ENCODE results near the gene MAPK14.

The MAPK14 gene

GRCh38 chr6:36038120-36038876 is 10.7 kb downstream of the MAPK14 start:
- DNase-seq (ENCODE audit: low spot score) = no peak

DNA sequence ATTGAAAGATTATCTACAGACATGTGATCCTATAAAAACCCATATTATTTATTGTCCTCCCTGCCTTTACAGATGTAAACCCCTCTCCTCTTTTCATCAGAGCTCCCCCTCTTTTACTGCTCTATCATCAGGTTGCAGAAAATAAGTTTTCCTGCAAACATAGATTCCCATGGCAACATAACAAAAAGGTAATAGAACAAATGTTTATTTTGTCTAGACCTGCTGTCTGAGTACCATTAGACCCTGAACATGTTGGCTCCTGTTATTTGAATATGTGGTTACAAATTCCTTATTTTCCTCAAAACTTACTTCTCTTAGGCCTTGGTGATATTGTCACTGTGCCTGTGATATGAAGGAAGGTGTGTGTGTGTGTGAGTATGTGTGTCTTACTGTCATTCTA is 11.5 kb downstream of the MAPK14 start:
- no peak for DNase-seq (ENCODE audit: low spot score)

DNA sequence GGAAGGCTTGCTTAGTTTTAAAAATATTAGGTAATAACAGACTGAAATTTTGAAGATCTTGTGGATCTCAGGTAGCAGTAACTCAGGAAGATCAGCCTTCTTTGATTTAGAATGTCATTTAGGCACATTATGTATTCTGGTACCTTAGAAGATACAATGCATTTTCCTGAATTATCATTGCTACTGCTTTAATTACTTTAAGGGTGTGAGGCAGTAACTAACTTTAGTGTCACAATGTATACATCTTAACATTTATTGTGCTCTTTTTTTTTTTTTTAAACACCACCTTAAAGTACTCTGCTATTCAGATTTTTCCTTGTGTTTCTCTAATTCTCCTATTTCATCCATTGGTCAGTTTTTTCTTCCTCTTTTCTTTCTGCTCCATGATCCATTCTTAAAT is 13.3 kb downstream of the MAPK14 start:
- DNase-seq (ENCODE audit: low spot score) = no peak

- no peak for DNase-seq (ENCODE audit: low spot score)
Observed at GRCh38 chr6:36042618-36043260, 15.1 kb downstream of the MAPK14 start.

DNA sequence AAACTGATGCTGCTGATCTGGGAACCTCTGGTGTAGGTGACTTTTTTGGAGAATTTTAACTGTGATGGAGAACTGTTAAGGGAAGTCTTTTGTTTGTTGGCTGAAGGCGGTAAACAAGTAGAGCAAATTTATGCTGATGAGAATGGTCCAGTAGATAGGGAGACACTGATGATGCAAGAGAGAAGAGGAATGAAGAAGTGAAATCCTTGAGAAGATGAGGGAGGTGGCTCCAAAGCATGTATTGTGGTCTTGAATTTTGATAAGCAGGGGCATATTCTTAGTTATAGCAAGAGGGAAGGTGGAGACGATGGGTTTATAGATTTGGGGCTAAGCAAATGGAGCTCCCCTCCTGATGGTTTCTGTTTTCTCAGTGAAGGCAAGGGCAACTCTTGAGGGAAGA is 22.0 kb downstream of the MAPK14 start:
- DNase-seq (ENCODE audit: low spot score) = no peak

GRCh38 chr6:36050305-36050704 is 22.7 kb downstream of the MAPK14 start:
- no peak for DNase-seq (ENCODE audit: low spot score)

GRCh38 chr6:36050947-36051710 is 23.5 kb downstream of the MAPK14 start:
- no peak for DNase-seq (ENCODE audit: low spot score)

GRCh38 chr6:36052097-36052496 is 24.5 kb downstream of the MAPK14 start:
- peak; percentile 43 for DNase-seq (ENCODE audit: low spot score)

GRCh38 chr6:36053878-36054277 is 26.3 kb downstream of the MAPK14 start:
- DNase-seq (ENCODE audit: low spot score) = no peak

DNA sequence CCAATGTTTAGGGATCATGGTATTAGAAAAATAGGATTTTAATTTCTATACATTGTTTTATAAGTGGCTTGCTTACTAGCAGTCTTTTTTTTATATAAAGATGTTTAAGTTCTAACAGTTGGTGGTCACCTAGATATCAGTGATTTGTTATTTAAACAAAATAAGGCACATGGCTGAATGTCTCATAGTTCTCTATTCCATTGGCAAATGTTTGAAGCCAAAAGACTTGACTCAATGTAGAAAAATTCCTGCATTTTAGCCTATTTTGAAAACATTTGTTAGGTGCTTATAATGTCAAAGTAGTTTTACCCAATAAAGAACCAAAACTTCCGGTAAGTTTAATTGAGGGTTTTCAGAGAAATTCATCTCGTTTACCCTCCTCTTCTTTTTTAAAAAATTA is 26.8 kb downstream of the MAPK14 start:
- DNase-seq (ENCODE audit: low spot score) = no peak

DNA sequence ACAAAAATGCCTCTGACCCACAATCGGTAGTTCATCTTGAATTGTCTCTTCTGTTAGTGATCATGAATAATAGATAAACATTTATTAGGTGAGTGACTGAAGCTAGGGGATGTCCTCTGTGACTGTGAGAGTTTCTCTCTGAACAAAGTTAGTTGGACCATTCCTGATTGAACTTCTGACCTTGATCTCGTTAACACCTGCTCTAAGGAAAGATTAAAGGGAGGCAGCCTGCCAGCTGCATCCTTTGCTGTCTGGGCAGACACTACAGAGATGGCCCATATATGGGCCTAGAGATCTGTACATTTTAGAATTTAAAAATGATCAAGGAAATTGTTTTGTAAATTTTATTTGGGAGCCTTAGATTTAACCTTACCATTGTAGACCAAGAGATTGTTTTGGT is 27.3 kb downstream of the MAPK14 start:
- no peak for DNase-seq (ENCODE audit: low spot score)

DNA sequence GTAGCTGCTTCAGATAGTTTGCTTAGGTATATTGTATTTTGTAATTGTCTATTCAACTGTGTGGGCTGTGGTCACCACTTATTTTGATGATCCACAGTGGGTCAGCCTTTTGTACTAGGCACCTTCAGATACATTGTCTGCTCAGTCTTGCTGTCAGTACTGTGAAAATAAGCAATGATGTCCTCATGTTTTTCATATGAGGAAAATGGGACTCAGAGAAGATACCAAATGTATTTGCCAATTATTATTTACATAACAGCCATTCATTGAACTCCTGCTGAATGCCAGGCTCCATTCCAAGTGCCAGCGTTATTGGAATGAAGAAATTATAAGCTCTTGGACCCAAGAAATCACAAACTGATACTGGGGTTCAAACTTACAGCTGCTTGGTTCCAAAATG is 28.6 kb downstream of the MAPK14 start:
- no peak for DNase-seq (ENCODE audit: low spot score)

- DNase-seq (ENCODE audit: low spot score) = no peak
Observed at GRCh38 chr6:36061236-36061635, 33.6 kb downstream of the MAPK14 start.

- no peak for DNase-seq (ENCODE audit: low spot score)
Observed at GRCh38 chr6:36062247-36062646, 34.6 kb downstream of the MAPK14 start.

- DNase-seq (ENCODE audit: low spot score) = no peak
Observed at GRCh38 chr6:36063318-36064060, 35.9 kb downstream of the MAPK14 start.

DNA sequence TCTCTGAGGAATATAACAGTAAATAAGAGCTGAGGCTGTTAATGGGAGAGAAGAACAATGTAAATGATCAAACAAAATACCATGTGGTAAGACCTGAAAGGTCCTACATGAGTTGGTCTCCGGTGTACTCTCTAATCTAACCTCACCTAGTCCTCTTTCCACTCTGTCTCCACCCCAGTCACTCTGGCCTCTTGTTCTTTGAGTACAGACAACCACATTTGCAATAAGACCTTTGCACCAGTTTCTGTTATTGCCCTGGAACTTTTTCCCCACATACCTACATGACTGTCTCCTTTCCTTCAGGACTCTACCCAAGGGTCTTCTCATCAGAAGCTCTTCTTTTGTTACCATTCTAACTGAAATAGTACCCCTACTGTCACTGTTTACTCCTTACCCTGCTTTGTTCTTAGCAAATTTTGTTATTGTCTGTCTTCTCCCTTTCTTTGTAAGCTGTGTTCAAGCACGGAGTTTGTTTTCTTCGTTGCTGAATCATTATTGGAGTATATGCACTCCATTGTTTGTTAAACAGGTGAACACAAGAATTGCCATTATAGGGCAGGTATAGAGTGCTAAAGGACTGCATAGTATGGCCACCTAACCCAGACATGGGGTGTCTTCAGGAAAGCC is 37.3 kb downstream of the MAPK14 start:
- DNase-seq (ENCODE audit: low spot score) = no peak

DNA sequence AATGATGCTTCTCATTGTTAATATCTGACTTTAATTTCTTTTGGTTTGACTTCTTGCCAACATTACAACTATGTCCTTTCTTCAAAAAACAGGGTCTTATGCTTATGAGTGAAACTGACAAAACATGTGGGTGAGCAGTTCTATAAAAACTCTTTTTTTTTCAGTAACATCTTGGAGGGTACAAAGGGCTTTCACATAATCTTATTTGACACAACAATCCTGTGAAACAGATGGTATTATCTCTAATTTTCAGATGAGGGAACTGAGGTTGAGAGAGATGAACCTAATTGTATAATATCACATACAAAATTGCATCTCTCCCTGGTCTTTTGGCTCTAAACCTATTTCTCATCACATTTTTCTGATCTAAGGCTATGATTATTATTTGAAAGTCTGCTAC is 38.3 kb downstream of the MAPK14 start:
- DNase-seq (ENCODE audit: low spot score) = peak; percentile 45

GRCh38 chr6:36066817-36067216 is 39.2 kb downstream of the MAPK14 start:
- DNase-seq (ENCODE audit: low spot score) = no peak

DNA sequence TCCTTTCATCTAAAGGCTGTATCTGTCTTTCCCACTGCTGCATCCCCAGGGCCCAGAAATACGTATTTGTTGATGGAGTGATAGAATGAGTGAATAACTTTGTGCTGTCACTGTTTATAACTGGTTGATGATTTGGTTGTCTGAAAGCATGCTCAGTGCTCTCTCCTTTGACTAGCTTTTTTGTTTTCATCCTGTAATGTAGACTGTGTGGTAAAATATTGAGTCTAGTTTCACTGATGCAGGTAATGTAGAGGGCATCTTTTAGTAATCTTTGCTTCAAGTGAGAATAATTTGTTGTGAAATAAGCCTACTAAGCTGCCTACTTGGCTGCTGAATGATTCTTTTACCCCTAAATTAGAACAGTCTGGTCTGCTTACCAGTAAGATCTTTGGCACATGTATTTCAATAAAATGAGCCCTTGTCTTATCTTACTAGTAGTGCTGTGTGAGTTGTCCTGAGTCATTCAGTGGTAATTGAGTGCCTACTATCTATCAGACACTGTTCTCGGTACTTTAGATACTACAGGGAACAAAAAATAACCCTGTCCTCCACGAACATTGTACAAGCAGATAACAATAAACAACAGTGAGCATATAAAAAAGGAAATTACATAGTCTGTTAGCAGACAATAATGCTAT is 39.9 kb downstream of the MAPK14 start:
- DNase-seq (ENCODE audit: low spot score) = peak; percentile 76

- DNase-seq (ENCODE audit: low spot score) = no peak
Observed at GRCh38 chr6:36068012-36068392, 40.4 kb downstream of the MAPK14 start.

- DNase-seq (ENCODE audit: low spot score) = no peak
Observed at GRCh38 chr6:36068586-36068985, 41.0 kb downstream of the MAPK14 start.

Data from hematopoietic multipotent progenitor cell treated with erythropoietin and hydrocortisone succinate and interleukin-3 and kit ligand, for 15 days (in vitro differentiated cells).